Skin of body (tissue), 2 donors: ENCODE measurements around the gene RASGRP4. TPM values are rescaled to one million over a fixed set of nuclear protein-coding genes. Genes with fewer than 3 reads are reported as not detected.
"Not testable (repeated sequence)": the region's sequence is repeated elsewhere in the genome, so short reads cannot be mapped to it uniquely, and the experiment has no call there.

Source experiments
- DNase-seq: peaks from one replicate; lab custom pipeline; 2025; lab: John Stamatoyannopoulos, UW
- total RNA-seq: library from RNA; depleted of rRNA; stranded (reverse); fragments of >200 nt; gene quantifications from one replicate; pipeline ENCODE4 v1.2.3, GENCODE V29; 2014

The RASGRP4 gene
- total RNA-seq, 1 donor from 2014 or later: 1.8 TPM

- DNase-seq: no peak
Observed at GRCh38 chr19:38375098-38375493, 50.9 kb downstream of the RASGRP4 start.

- peak; percentile 99 for DNase-seq
Observed at GRCh38 chr19:38374332-38375097, 51.5 kb downstream of the RASGRP4 start, which contains the start of gene PSMD8. Gene PSMD8 (plus strand): TSS chr19:38374571. CDS start chr19:38374602, 31 bp downstream.

GRCh38 chr19:38373907-38374331, 52.1 kb downstream of the RASGRP4 start:
- DNase-seq: no peak

GRCh38 chr19:38371081-38371480, 54.9 kb downstream of the RASGRP4 start:
- no peak for DNase-seq

GRCh38 chr19:38370299-38370698, 55.7 kb downstream of the RASGRP4 start:
- no peak for DNase-seq

- DNase-seq: no peak
Observed at GRCh38 chr19:38369584-38369983, 56.4 kb downstream of the RASGRP4 start.

- no peak for DNase-seq
Observed at GRCh38 chr19:38367041-38367440, 59.0 kb downstream of the RASGRP4 start.

- DNase-seq: not testable (repeated sequence)
Observed at GRCh38 chr19:38362946-38363688, 62.9 kb downstream of the RASGRP4 start.

- no peak for DNase-seq
Observed at GRCh38 chr19:38362076-38362945, 63.7 kb downstream of the RASGRP4 start.

GRCh38 chr19:38361633-38362075, 64.4 kb downstream of the RASGRP4 start:
- DNase-seq: no peak

- no peak for DNase-seq
Observed at GRCh38 chr19:38360839-38361631, 65.0 kb downstream of the RASGRP4 start.

- DNase-seq: no peak
Observed at GRCh38 chr19:38360351-38360750, 65.7 kb downstream of the RASGRP4 start.

- DNase-seq: no peak
Observed at GRCh38 chr19:38359242-38360021, 66.6 kb downstream of the RASGRP4 start.

Other genes starting within 250 kb of the RASGRP4 start
- gene DPF1, start 202.0 kb downstream of the RASGRP4 start, total RNA-seq: 0.79 TPM
- gene PPP1R14A, start 169.8 kb downstream of the RASGRP4 start, total RNA-seq: 5.5 TPM
- gene SPINT2, start 161.6 kb downstream of the RASGRP4 start, total RNA-seq: 78.6 TPM
- gene C19orf33, start 122.0 kb downstream of the RASGRP4 start, total RNA-seq: 18.3 TPM
- gene YIF1B, start 110.3 kb downstream of the RASGRP4 start, total RNA-seq: 18.0 TPM
- 9.2 TPM for gene KCNK6, start 106.4 kb downstream of the RASGRP4 start, total RNA-seq
- 3.7 TPM for gene CATSPERG, start 90.4 kb downstream of the RASGRP4 start, total RNA-seq
- 121 TPM for gene PSMD8, start 51.6 kb downstream of the RASGRP4 start, total RNA-seq
- gene GGN, start 38.2 kb downstream of the RASGRP4 start, total RNA-seq: not detected
- 0.99 TPM for gene SPRED3, start 37.5 kb downstream of the RASGRP4 start, total RNA-seq
- 6.2 TPM for gene FAM98C, start 23.1 kb downstream of the RASGRP4 start, total RNA-seq
- 21.1 TPM for gene RYR1, start 7.5 kb upstream of the RASGRP4 start, total RNA-seq
- 0.59 TPM for gene MAP4K1, start 191.7 kb upstream of the RASGRP4 start, total RNA-seq
- gene EIF3K, start 193.0 kb upstream of the RASGRP4 start, total RNA-seq: 193 TPM
- 152 TPM for gene ACTN4, start 221.4 kb upstream of the RASGRP4 start, total RNA-seq